PC-3 (cell line): ENCODE results near the gene FH. TPM values are rescaled to one million over a fixed set of nuclear protein-coding genes. Genes with fewer than 3 reads are reported as not detected.

Source experiments
- ATAC-seq: fragments of 200-7000 bp; cut with Tn5 transposase; 2 replicates; pipeline ENCODE4 v1.9.1; 2020; ENCODE audit warnings: mild to moderate bottlenecking, moderate library complexity
- BruUV-seq: library from RNA; stranded (reverse); fragments of 400-500 nt; replicated peaks from 2 replicates; lab custom pipeline; 2021; lab: Mats Ljungman, UMichigan
- CTCF ChIA-PET: fragments of 300-600 bp; sonication (Branson Sonifier 250); formaldehyde crosslinking; loops from one replicate; lab custom pipeline; 2022; ENCODE audit warnings: antibody characterized with exemption; lab: Charles Lee
- POLR2A ChIA-PET: fragments of 300-600 bp; sonication (Branson Sonifier 250); formaldehyde crosslinking; loops from one replicate; lab custom pipeline; 2022; ENCODE audit warnings: antibody characterized with exemption; ENCODE audit not compliant: unreplicated experiment; lab: Charles Lee
- DNase-seq: peaks from one replicate; pipeline ENCODE4 v3.0.0-alpha.2; 2015
- H2AFZ ChIP-seq: fragments of 300-600 bp; sonication (generic); 2 replicates; pipeline ENCODE4 v1.6.0; 2016; ENCODE audit warnings: antibody characterized with exemption, low read length
- H3F3A ChIP-seq: fragments of 300-600 bp; sonication (generic); one replicate; pipeline ENCODE4 v1.6.0; 2017; ENCODE audit warnings: antibody characterized with exemption, low read length, control low read depth, mild to moderate bottlenecking; ENCODE audit not compliant: unreplicated experiment
- H3K27ac ChIP-seq: fragments of 300-600 bp; sonication (generic); 2 replicates; pipeline ENCODE4 v1.5.1; 2016; ENCODE audit warnings: mild to moderate bottlenecking, low read length
- H3K27me3 ChIP-seq: fragments of 300-600 bp; sonication (generic); 2 replicates; pipeline ENCODE4 v1.6.1; 2016; ENCODE audit warnings: low read length, mixed read lengths
- H3K36me3 ChIP-seq: fragments of 300-600 bp; sonication (generic); 2 replicates; pipeline ENCODE4 v1.6.1; 2016; ENCODE audit warnings: low read depth, mixed run types, low read length, mixed read lengths
- H3K4me1 ChIP-seq: fragments of 300-600 bp; sonication (generic); 2 replicates; pipeline ENCODE4 v1.5.1; 2016; ENCODE audit warnings: low read length; ENCODE audit not compliant: insufficient read depth
- H3K4me2 ChIP-seq: fragments of 300-600 bp; sonication (generic); 2 replicates; pipeline ENCODE4 v1.6.0; 2016; ENCODE audit warnings: low read length
- H3K4me3 ChIP-seq: fragments of 300-600 bp; sonication (generic); 2 replicates; pipeline ENCODE4 v1.5.1; 2016; ENCODE audit warnings: mild to moderate bottlenecking, low read length, mixed read lengths
- H3K79me2 ChIP-seq: fragments of 300-600 bp; sonication (generic); 2 replicates; pipeline ENCODE4 v1.6.1; 2017; ENCODE audit warnings: low read length, mixed read lengths
- H3K9ac ChIP-seq: fragments of 300-600 bp; sonication (generic); 2 replicates; pipeline ENCODE4 v1.6.0; 2016; ENCODE audit warnings: mild to moderate bottlenecking, low read length
- H3K9me2 ChIP-seq: fragments of 300-600 bp; sonication (generic); replicated peaks from 2 replicates; pipeline ENCODE4 v1.6.1; 2016; ENCODE audit warnings: mixed run types, low read length, mixed read lengths
- H3K9me3 ChIP-seq: fragments of 300-600 bp; sonication (generic); 2 replicates; pipeline ENCODE4 v1.6.1; 2016; ENCODE audit warnings: low read length, mixed read lengths
- H4K20me1 ChIP-seq: fragments of 300-600 bp; sonication (generic); 2 replicates; pipeline ENCODE4 v1.6.1; 2016; ENCODE audit warnings: low read length, mixed read lengths
- CTCF ChIP-seq: fragments of 300-600 bp; sonication (generic); conservative IDR thresholded peaks from 2 replicates; pipeline ENCODE4 v1.5.1; 2017; ENCODE audit warnings: antibody characterized with exemption, low read depth, mild to moderate bottlenecking, low read length
- EZH2 ChIP-seq: fragments of 300-600 bp; sonication (generic); IDR thresholded peaks from one replicate; pipeline ENCODE4 v1.6.1; 2017; ENCODE audit warnings: antibody characterized with exemption, mild to moderate bottlenecking, low read length; ENCODE audit not compliant: unreplicated experiment
- EZH2phosphoT487 ChIP-seq: fragments of 300-600 bp; sonication (generic); IDR thresholded peaks from 2 replicates; pipeline ENCODE4 v1.6.1; 2018; ENCODE audit warnings: mild to moderate bottlenecking, antibody characterized with exemption, low read length, borderline replicate concordance
- intact Hi-C: fragments of 100-400 bp; cut with micrococcal nuclease; formaldehyde crosslinking; loops from 2 replicates; pipeline ENCODE4 v1.9.0; 2023
- total RNA-seq: library from RNA; depleted of rRNA; stranded (reverse); fragments of >200 nt; gene quantifications from 2 replicates; pipeline ENCODE4 v1.2.3, GENCODE V29; 2014

The FH gene
- total RNA-seq, 1 experiment from 2014 or later, result 201 TPM

DNA sequence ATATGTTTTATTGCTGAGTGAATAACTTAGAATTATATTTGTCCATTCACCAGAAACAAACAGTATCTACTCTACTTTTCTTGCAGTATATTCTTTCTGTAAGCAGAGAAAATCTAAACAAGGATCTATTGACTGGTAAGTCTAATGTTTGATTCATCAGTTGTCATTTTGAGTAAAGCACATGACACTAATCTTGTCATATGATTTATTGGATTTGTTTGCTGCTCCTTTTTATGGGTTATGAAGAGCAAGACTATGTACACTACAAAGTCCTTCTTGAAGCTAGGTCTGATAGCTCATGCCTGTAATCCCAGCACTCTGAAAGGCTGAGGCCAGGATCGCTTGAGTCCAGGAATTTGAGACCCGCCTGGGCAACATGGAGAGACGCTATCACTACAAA is 36.0 kb upstream of the FH start:
- ATAC-seq, result peak; percentile 66
- Histone ChIP-seq H3K4me1 (peaks cover 10% of the 10 kb centered on the region; the same call in 1 of the 2 replicates), H3K4me3 (no peak overlapping the region), H4K20me1 (no peaks in the 10 kb centered on the region), H3K9ac (no peak overlapping the region), H3K27ac (no peak overlapping the region), H3K9me2 (no peaks in the 10 kb centered on the region), H3K79me2 (no peaks in the 10 kb centered on the region), H3K4me2 (no peak overlapping the region), H3K27me3 (no peaks in the 10 kb centered on the region), H3K9me3 (no peaks in the 10 kb centered on the region), H3F3A (no peaks in the 10 kb centered on the region), H2AFZ (no peak overlapping the region), H3K36me3 (no peaks in the 10 kb centered on the region)
- intact Hi-C loops, result no loop called here
- no TSS peak for BruUV-seq
- peak; percentile 29 for DNase-seq
- TF ChIP-seq EZH2phosphoT487 (no peak), EZH2 (no peak), CTCF (no peak)
- POLR2A ChIA-PET, result interaction anchor here (0.6 kb wide), 1 partner anchor 457 kb away, joined by 20 read pairs; no protein-coding TSS in a partner anchor
- CTCF ChIA-PET, result no interaction called here

DNA sequence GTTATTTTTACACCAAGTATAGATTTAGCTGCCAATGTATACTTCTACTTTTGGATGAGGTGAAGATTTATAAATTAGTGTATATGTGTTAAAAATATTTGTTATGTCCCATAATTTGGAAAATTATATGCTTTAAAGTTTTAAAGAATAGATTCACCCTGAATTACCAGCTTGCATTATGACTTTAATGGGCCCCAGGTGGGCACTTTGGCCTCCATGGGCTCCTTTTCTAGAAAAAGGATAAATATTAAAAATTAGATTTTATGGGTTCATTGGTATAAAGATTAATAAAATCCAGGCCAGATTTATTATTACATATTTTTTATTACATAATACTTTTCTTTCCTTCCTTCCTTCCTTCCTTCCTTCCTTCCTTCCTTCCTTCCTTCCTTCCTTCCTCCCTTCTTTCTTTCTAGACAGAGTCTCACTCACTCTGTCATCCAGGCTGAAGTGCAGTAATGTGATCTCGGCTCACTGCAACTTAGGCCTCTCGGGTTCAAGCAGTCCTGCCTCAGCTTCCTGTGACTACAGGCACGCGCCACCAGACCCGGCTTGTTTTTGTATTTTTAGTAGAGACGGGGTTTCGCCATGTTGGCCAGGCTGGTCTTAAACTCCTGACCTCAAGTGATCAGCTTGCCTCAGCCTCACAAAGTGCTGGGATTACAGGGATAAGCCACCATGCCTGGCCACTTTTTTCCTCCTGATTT is 34.5 kb upstream of the FH start:
- no peaks in the 10 kb centered on the region for H3K27me3 ChIP-seq
- H3K9ac ChIP-seq, result no peak overlapping the region
- H3K79me2 ChIP-seq, result no peaks in the 10 kb centered on the region
- H3F3A ChIP-seq, result no peaks in the 10 kb centered on the region
- no peak overlapping the region for H3K4me3 ChIP-seq
- TF ChIP-seq CTCF, result no peak
- TF ChIP-seq EZH2, result no peak
- TF ChIP-seq EZH2phosphoT487, result no peak
- no peaks in the 10 kb centered on the region for H3K36me3 ChIP-seq
- intact Hi-C loops, result no loop called here
- no peak overlapping the region for H3K27ac ChIP-seq
- no peak overlapping the region for H3K4me2 ChIP-seq
- ChIA-PET CTCF (no interaction called here), POLR2A (no interaction called here)
- no peak overlapping the region for H2AFZ ChIP-seq
- ATAC-seq, result no peak
- H4K20me1 ChIP-seq, result no peaks in the 10 kb centered on the region
- H3K4me1 ChIP-seq, result peaks cover 10% of the 10 kb centered on the region; the same call in 1 of the 2 replicates
- no peaks in the 10 kb centered on the region for H3K9me3 ChIP-seq
- H3K9me2 ChIP-seq, result no peaks in the 10 kb centered on the region
- no TSS peak for BruUV-seq
- DNase-seq, result no peak

DNA sequence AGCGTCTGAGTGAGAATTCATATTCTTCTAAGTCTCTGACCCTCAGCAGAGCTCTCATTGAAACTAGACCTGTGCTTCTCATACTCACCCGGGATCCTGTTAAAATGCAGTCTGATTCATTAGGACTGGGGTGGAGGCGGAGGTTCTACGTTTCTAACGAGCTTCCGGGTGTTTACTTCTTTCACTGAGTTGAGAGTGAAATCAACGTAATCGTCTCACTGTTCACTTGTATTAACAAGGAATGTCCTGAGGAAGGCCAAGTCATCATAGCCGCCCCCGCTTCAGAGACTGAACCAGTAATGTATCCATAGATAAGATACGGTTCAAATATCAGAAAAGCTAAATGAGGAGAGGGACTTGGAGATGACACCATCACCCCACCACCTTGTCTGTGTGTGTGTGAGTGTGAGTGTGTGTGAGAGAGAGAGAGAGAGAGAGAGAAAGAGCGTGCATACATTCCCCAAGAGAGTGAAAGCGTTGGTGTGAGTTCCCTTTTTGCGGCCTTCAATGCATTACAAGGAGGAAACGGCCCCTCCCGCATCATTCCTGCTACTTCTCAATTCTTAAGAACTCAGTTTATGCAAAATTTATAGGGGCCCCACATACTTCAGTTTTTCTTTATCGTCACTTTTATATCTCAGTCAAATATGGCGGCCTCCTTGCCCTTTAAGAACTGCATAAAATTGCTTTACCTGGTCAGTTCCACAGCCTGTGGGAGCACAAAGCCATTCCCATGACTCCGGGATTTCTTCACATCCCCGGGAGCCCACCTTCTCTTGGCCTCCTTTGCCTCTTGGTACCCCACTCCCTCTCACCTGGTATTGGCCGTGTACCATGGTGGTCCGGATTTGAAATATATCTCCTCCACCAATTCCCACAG is 32.4 kb upstream of the FH start:
- ChIA-PET POLR2A (no interaction called here), CTCF (no interaction called here)
- H2AFZ ChIP-seq, result no peak overlapping the region
- no peaks in the 10 kb centered on the region for H4K20me1 ChIP-seq
- no peaks in the 10 kb centered on the region for H3K9me3 ChIP-seq
- no TSS peak for BruUV-seq
- no peaks in the 10 kb centered on the region for H3K27me3 ChIP-seq
- no peaks in the 10 kb centered on the region for H3K9me2 ChIP-seq
- no peaks in the 10 kb centered on the region for H3K79me2 ChIP-seq
- TF ChIP-seq EZH2phosphoT487, result no peak
- no peak for TF ChIP-seq CTCF
- TF ChIP-seq EZH2, result no peak
- ATAC-seq (no peak), DNase-seq (no peak)
- no peak overlapping the region for H3K4me2 ChIP-seq
- H3K4me1 ChIP-seq, result no peaks in the 10 kb centered on the region
- H3K27ac ChIP-seq, result no peak overlapping the region
- H3F3A ChIP-seq, result no peaks in the 10 kb centered on the region
- no peak overlapping the region for H3K4me3 ChIP-seq
- H3K9ac ChIP-seq, result no peak overlapping the region
- intact Hi-C loops, result no loop called here
- H3K36me3 ChIP-seq, result no peaks in the 10 kb centered on the region
